Calu3 (cell line): ENCODE measurements around the gene TWIST2. TPM values are rescaled to one million over a fixed set of nuclear protein-coding genes. Genes with fewer than 3 reads are reported as not detected.

Source experiments
- BruUV-seq: library from RNA; stranded (reverse); fragments of 400-500 nt; replicated peaks from 2 replicates; lab custom pipeline; 2021; lab: Mats Ljungman, UMichigan
- CTCF ChIA-PET: fragments of 300-600 bp; sonication (Branson Sonifier 250); formaldehyde crosslinking; loops from one replicate; lab custom pipeline; 2022; ENCODE audit warnings: antibody characterized with exemption; lab: Charles Lee
- DNase-seq: peaks from one replicate; pipeline ENCODE4 v3.0.0; 2022
- H3K27ac Mint-ChIP-seq: one replicate; pipeline ENCODE4 v1.8.0; 2022; ENCODE audit warnings: mixed read lengths; ENCODE audit not compliant: unreplicated experiment
- H3K27me3 Mint-ChIP-seq: one replicate; pipeline ENCODE4 v1.8.0; 2022; ENCODE audit warnings: mixed read lengths; ENCODE audit not compliant: unreplicated experiment
- H3K36me3 Mint-ChIP-seq: one replicate; pipeline ENCODE4 v1.8.0; 2022; ENCODE audit warnings: mild to moderate bottlenecking, moderate library complexity, mixed read lengths; ENCODE audit not compliant: insufficient read depth, unreplicated experiment
- H3K4me1 Mint-ChIP-seq: one replicate; pipeline ENCODE4 v1.8.0; 2022; ENCODE audit warnings: mild to moderate bottlenecking, low read depth, mixed read lengths; ENCODE audit not compliant: unreplicated experiment
- H3K4me3 Mint-ChIP-seq: one replicate; pipeline ENCODE4 v1.8.0; 2022; ENCODE audit warnings: mild to moderate bottlenecking, low read depth, moderate library complexity, mixed read lengths; ENCODE audit not compliant: unreplicated experiment
- H3K9me3 Mint-ChIP-seq: one replicate; pipeline ENCODE4 v1.8.0; 2022; ENCODE audit warnings: low read depth, mixed read lengths; ENCODE audit not compliant: unreplicated experiment
- intact Hi-C: fragments of 100-400 bp; cut with micrococcal nuclease; formaldehyde crosslinking; loops from one replicate; pipeline ENCODE4 v1.10.0; 2022; ENCODE audit not compliant: unreplicated experiment
- total RNA-seq: library from RNA; stranded (reverse); gene quantifications from 2 replicates; pipeline ENCODE4 v1.2.3, GENCODE V29; 2022
- TF ChIP-seq, protein P1 (sequence below): fragments of 200-600 bp; IDR thresholded peaks from one replicate; pipeline ENCODE4 v1.8.0; 2022; ENCODE audit warnings: antibody characterized with exemption; ENCODE audit not compliant: unreplicated experiment

The TWIST2 gene
- total RNA-seq, 1 experiment from 2014 or later = not detected

DNA sequence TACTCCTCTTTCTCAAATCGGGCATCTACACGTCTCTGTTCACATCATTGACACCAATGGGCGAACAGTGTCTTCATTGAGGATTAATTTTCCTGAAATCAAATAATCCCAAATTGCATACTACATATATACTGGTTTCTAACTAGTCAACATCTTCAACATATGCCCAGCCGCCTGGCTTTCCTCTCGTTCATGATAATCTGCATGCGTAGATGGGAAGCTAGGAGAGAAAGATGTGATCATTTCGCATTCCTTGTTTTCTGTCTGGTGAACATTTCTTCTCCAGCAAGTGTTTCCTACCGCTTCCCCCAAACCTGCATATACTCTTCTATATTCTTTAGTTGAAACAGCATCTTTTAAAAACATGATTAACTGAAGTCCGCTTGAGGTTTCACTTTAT is 7.4 kb downstream of the TWIST2 start:
- intact Hi-C loops = no loop called here
- peaks cover 60% of the 10 kb centered on the region for H3K27me3 Mint-ChIP-seq
- BruUV-seq = no TSS peak
- no peak overlapping the region for H3K27ac Mint-ChIP-seq
- no peaks in the 10 kb centered on the region for H3K36me3 Mint-ChIP-seq
- no peak overlapping the region for H3K4me3 Mint-ChIP-seq
- no peak for DNase-seq
- CTCF ChIA-PET = no interaction called here
- H3K9me3 Mint-ChIP-seq = no peaks in the 10 kb centered on the region
- TF ChIP-seq, protein P1, sequence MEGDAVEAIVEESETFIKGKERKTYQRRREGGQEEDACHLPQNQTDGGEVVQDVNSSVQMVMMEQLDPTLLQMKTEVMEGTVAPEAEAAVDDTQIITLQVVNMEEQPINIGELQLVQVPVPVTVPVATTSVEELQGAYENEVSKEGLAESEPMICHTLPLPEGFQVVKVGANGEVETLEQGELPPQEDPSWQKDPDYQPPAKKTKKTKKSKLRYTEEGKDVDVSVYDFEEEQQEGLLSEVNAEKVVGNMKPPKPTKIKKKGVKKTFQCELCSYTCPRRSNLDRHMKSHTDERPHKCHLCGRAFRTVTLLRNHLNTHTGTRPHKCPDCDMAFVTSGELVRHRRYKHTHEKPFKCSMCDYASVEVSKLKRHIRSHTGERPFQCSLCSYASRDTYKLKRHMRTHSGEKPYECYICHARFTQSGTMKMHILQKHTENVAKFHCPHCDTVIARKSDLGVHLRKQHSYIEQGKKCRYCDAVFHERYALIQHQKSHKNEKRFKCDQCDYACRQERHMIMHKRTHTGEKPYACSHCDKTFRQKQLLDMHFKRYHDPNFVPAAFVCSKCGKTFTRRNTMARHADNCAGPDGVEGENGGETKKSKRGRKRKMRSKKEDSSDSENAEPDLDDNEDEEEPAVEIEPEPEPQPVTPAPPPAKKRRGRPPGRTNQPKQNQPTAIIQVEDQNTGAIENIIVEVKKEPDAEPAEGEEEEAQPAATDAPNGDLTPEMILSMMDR = no peak
- no peaks in the 10 kb centered on the region for H3K4me1 Mint-ChIP-seq

DNA sequence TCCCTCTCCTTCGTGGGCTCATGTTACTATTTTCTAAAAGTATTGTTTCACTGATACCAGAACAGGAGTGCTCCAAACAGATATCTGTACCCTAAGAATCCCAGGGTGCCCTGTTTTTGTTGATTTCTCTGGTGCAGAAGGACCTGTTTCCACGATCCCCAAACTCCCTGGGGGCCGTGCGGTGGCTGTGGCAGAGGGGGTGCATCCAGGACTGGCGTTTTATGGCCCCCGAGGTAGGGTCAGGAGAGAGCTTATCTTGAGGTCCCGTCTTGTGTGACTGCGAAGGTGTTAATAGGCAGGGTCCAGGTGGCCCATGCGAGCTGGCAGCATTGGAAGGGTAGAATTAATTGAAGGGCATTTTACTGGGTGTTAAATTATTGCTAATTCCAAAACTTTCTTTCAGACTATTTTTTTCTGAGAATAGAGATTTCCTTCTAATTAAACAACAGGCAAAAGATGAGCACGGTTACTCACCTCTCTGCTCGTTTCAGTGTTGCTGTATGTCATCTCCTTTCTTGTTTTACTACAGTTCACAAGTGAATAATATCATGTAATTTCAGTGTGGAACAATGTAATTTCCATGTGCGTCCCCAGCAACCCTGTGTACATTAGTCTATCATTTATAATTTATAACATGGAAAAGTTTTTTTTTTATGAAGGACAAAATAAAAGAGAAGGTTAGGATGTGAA is 8.2 kb downstream of the TWIST2 start:
- Mint-ChIP-seq H3K4me3 (no peak overlapping the region), H3K4me1 (no peaks in the 10 kb centered on the region), H3K36me3 (no peaks in the 10 kb centered on the region), H3K27me3 (peaks cover 63% of the 10 kb centered on the region), H3K9me3 (no peaks in the 10 kb centered on the region), H3K27ac (no peak overlapping the region)
- no TSS peak for BruUV-seq
- CTCF ChIA-PET = no interaction called here
- intact Hi-C loops = no loop called here
- DNase-seq = no peak
- TF ChIP-seq, protein P1 = no peak

DNA sequence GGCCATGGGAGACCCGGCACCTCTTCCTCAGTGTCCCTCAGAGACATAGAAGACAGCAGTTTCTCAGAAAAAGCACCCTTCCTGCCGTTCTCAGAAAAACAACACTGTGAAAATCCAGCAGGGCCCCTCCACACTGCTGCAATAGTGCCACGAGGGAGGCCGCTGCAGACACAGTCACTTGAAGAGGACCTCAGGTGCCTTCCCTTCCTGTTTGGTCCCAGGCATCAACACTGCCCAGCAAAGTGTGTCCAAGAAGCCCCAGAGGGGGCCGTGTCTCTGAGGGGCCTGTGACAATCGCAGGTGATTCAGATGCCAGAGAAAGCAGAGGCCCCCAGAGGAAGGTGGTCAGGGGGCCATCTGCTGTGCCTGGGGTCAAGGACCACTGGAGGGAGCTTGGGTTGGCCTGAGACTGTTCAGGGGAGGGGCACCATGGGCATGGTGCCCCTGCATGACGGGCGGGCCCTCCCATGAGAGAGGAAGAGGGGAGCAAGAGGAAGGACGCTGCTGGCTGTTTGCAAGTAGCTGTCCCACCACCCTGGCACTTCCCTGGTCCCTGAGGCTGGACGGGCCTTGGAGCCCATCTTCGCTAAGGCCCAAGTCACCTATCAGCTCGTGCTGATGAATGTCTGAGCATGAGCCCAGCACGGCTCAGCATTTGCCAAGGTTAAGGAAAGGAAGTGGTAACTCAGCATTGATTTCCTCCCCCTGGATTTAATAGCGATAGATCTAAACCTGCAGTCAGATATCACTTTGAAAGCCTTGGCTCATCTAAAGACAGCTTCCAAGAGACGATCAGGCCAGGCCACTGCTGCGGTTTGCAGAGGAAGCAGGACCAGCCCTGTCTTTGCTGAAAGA is 9.1 kb downstream of the TWIST2 start:
- Mint-ChIP-seq H3K4me3 (no peak overlapping the region), H3K9me3 (no peaks in the 10 kb centered on the region), H3K27ac (no peak overlapping the region), H3K36me3 (no peaks in the 10 kb centered on the region), H3K27me3 (peaks cover 54% of the 10 kb centered on the region), H3K4me1 (no peaks in the 10 kb centered on the region)
- intact Hi-C loops = no loop called here
- no TSS peak for BruUV-seq
- CTCF ChIA-PET = no interaction called here
- TF ChIP-seq, protein P1 = no peak
- no peak for DNase-seq

DNA sequence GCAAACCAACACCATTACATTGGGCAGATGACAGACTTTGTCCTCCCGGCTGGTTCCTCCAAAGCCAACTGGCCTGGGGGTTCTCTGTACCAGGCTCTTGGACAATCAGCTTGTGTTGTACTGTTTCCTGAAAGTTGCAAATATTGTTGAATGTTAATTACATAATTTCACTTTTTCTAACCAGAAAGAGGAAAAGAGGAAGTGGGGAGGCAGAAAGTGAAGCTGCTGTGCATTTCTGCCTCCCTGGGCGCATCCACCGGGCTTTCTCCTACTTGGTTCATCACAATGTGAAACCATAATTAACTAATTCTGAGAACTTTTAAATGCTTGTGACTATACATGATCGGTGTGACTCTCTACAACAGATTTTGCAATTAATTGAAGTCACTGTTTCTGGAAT is 10.1 kb downstream of the TWIST2 start:
- no TSS peak for BruUV-seq
- CTCF ChIA-PET = no interaction called here
- no peaks in the 10 kb centered on the region for H3K4me1 Mint-ChIP-seq
- intact Hi-C loops = no loop called here
- peaks cover 44% of the 10 kb centered on the region for H3K27me3 Mint-ChIP-seq
- H3K4me3 Mint-ChIP-seq = no peak overlapping the region
- H3K36me3 Mint-ChIP-seq = no peaks in the 10 kb centered on the region
- H3K9me3 Mint-ChIP-seq = no peaks in the 10 kb centered on the region
- DNase-seq = no peak
- no peak overlapping the region for H3K27ac Mint-ChIP-seq
- TF ChIP-seq, protein P1 = no peak
